Subcutaneous abdominal adipose tissue (tissue), 5 donors: Measurements from ENCODE around the gene NKX3-2.

Experiments
- H3K27ac ChIP-seq: one replicate; pipeline ENCODE4 v1.7.0; 2013; ENCODE audit warnings: low read depth, mild to moderate bottlenecking, inconsistent platforms, low read length, moderate library complexity
- H3K27me3 ChIP-seq, 5 donors: one replicate each; pipeline ENCODE4 v1.7.0; 2013; ENCODE audit warnings: low read length in 5 of 5, inconsistent platforms in 1 of 5; ENCODE audit not compliant: control insufficient read depth in 5 of 5, insufficient read depth in 4 of 5
- H3K36me3 ChIP-seq, 5 donors: one replicate each; pipeline ENCODE4 v1.7.0; 2013; ENCODE audit warnings: low read length in 5 of 5; ENCODE audit not compliant: control insufficient read depth in 5 of 5, insufficient read depth in 5 of 5
- H3K4me1 ChIP-seq, 5 donors: one replicate each; pipeline ENCODE4 v1.7.0; 2013; ENCODE audit warnings: low read length in 5 of 5, mild to moderate bottlenecking in 3 of 5, moderate library complexity in 1 of 5; ENCODE audit not compliant: control insufficient read depth in 5 of 5, insufficient read depth in 5 of 5
- H3K4me3 ChIP-seq, 5 donors: one replicate each; pipeline ENCODE4 v1.7.0; 2013; ENCODE audit warnings: low read length in 5 of 5, low read depth in 1 of 5
- H3K9ac ChIP-seq, 5 donors: one replicate each; pipeline ENCODE4 v1.7.0; 2013; ENCODE audit warnings: low read length in 5 of 5, mild to moderate bottlenecking in 4 of 5, moderate library complexity in 3 of 5
- H3K9me3 ChIP-seq, 5 donors: one replicate each; pipeline ENCODE4 v1.7.0; 2013; ENCODE audit warnings: low read length in 5 of 5; ENCODE audit not compliant: control insufficient read depth in 5 of 5
- donor health status: healthy.
- donor health status: healthy.
- donor health status: healthy.
- donor health status: healthy.
- donor health status: healthy.

The NKX3-2 gene

GRCh38 chr4:13534344-13535063, 9.8 kb downstream of the NKX3-2 start:
- H3K4me1 ChIP-seq, result peaks cover 0 to 11% (median 8%) of the 10 kb centered on the region in 5 donors
- H3K27me3 ChIP-seq, result peaks cover 71 to 96% (median 89%) of the 10 kb centered on the region in 5 donors
- H3K36me3 ChIP-seq, result no peaks in the 10 kb centered on the region
- no peak overlapping the region for H3K4me3 ChIP-seq
- no peaks in the 10 kb centered on the region for H3K9me3 ChIP-seq
- no peak overlapping the region for H3K27ac ChIP-seq
- H3K9ac ChIP-seq, result no peak overlapping the region

GRCh38 chr4:13533670-13534343, 10.5 kb downstream of the NKX3-2 start:
- H3K4me1 ChIP-seq, result peaks cover 0 to 16% (median 5%) of the 10 kb centered on the region in 5 donors
- H3K9me3 ChIP-seq, result no peaks in the 10 kb centered on the region
- H3K36me3 ChIP-seq, result no peaks in the 10 kb centered on the region
- H3K4me3 ChIP-seq, result no peak overlapping the region
- peaks cover 70 to 96% (median 90%) of the 10 kb centered on the region in 5 donors for H3K27me3 ChIP-seq
- no peak overlapping the region for H3K9ac ChIP-seq
- H3K27ac ChIP-seq, result no peak overlapping the region

GRCh38 chr4:13531625-13531998, 12.7 kb downstream of the NKX3-2 start:
- peaks cover 0 to 19% (median 8%) of the 10 kb centered on the region in 5 donors for H3K4me1 ChIP-seq
- no peaks in the 10 kb centered on the region for H3K36me3 ChIP-seq
- peaks cover 64 to 96% (median 87%) of the 10 kb centered on the region in 5 donors for H3K27me3 ChIP-seq
- no peak overlapping the region for H3K27ac ChIP-seq
- H3K9me3 ChIP-seq, result no peaks in the 10 kb centered on the region
- no peak overlapping the region for H3K4me3 ChIP-seq
- no peak overlapping the region for H3K9ac ChIP-seq

GRCh38 chr4:13530823-13531624, 13.3 kb downstream of the NKX3-2 start:
- Histone ChIP-seq H3K9ac (no peak overlapping the region), H3K27me3 (peaks cover 59 to 94% (median 84%) of the 10 kb centered on the region in 5 donors), H3K27ac (no peak overlapping the region), H3K4me3 (no peak overlapping the region), H3K36me3 (no peaks in the 10 kb centered on the region), H3K4me1 (peaks cover 0 to 19% (median 8%) of the 10 kb centered on the region in 5 donors), H3K9me3 (no peaks in the 10 kb centered on the region)

- H3K9ac ChIP-seq, result no peak overlapping the region
- H3K4me3 ChIP-seq, result no peak overlapping the region
- H3K4me1 ChIP-seq, result peaks cover 0 to 19% (median 8%) of the 10 kb centered on the region in 5 donors
- H3K36me3 ChIP-seq, result no peaks in the 10 kb centered on the region
- no peak overlapping the region for H3K27ac ChIP-seq
- H3K27me3 ChIP-seq, result peaks cover 53 to 94% (median 85%) of the 10 kb centered on the region in 5 donors
- peaks cover 5 to 9% (median 7%) of the 10 kb centered on the region in 5 donors for H3K9me3 ChIP-seq
Measured at GRCh38 chr4:13529128-13529919, 15.0 kb downstream of the NKX3-2 start.

- Histone ChIP-seq H3K27ac (no peak overlapping the region), H3K9me3 (peaks cover 9 to 14% (median 12%) of the 10 kb centered on the region in 5 donors), H3K36me3 (no peaks in the 10 kb centered on the region), H3K27me3 (peaks cover 48 to 94% (median 85%) of the 10 kb centered on the region in 5 donors), H3K4me1 (peaks cover 0 to 19% (median 8%) of the 10 kb centered on the region in 5 donors), H3K9ac (no peak overlapping the region), H3K4me3 (peak overlapping the region in 1 of 5 donors; percentile 12)
Measured at GRCh38 chr4:13528821-13529127, 15.5 kb downstream of the NKX3-2 start.

GRCh38 chr4:13527981-13528820, 16.1 kb downstream of the NKX3-2 start:
- H3K9me3 ChIP-seq, result peaks cover 9 to 16% (median 14%) of the 10 kb centered on the region in 5 donors
- H3K36me3 ChIP-seq, result no peaks in the 10 kb centered on the region
- H3K4me1 ChIP-seq, result peaks cover 0 to 19% (median 8%) of the 10 kb centered on the region in 5 donors
- H3K9ac ChIP-seq, result no peak overlapping the region
- no peak overlapping the region for H3K27ac ChIP-seq
- H3K4me3 ChIP-seq, result peak overlapping the region in 1 of 5 donors; percentile 12
- H3K27me3 ChIP-seq, result peaks cover 47 to 94% (median 82%) of the 10 kb centered on the region in 5 donors

GRCh38 chr4:13527192-13527980, 16.9 kb downstream of the NKX3-2 start:
- peaks cover 54 to 94% (median 84%) of the 10 kb centered on the region in 5 donors for H3K27me3 ChIP-seq
- no peak overlapping the region for H3K4me3 ChIP-seq
- no peak overlapping the region for H3K9ac ChIP-seq
- H3K36me3 ChIP-seq, result no peaks in the 10 kb centered on the region
- H3K9me3 ChIP-seq, result peaks cover 9 to 16% (median 14%) of the 10 kb centered on the region in 5 donors
- peaks cover 0 to 25% (median 14%) of the 10 kb centered on the region in 5 donors for H3K4me1 ChIP-seq
- no peak overlapping the region for H3K27ac ChIP-seq
